Astrocyte of the spinal cord (primary cell): ENCODE results near the gene PDS5B.
A peak's percentile ranks its signal among the peaks of the same experiment; 100 is the strongest.

Experiments
- DNase-seq: peaks from one replicate; pipeline ENCODE4 v3.0.0; 2011; ENCODE audit warnings: low read depth, low spot score
- H3K4me3 ChIP-seq: 2 replicates; pipeline ENCODE4 v1.5.1; 2011; ENCODE audit warnings: low read depth, mild to moderate bottlenecking, low read length, moderate library complexity
- CTCF ChIP-seq: IDR thresholded peaks from 2 replicates; pipeline ENCODE4 v1.5.1; 2012; ENCODE audit warnings: low read depth, mild to moderate bottlenecking, low read length, inconsistent platforms
- in situ Hi-C: cut with HindIII; loops from 2 replicates; pipeline ENCODE4 v1.10.0; 2017; ENCODE audit warnings: low sequenced_read_pairs

PDS5B gene

DNA sequence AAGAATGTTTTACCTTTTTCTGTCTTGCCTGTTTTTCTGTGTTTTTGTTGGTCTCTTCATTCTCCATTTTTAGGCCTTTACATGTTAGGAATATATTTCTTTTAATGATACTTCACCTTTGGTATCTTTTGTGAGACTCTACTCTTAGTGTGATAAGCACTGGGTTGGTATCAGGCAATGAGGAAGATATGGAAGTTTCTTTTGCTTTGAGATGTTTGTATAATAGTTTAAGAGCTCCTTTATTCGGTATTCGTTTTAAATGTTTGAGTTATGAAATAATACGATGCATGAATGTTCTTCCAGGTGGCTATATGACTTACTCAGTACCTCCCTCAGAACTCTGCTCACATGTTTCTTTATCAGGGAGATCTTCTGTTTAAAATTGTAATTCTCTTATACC is 144.8 kb downstream of the PDS5B start:
- TF ChIP-seq CTCF, result no peak
- DNase-seq, result no peak
- in situ Hi-C loops, result no loop called here
- H3K4me3 ChIP-seq, result no peak overlapping the region

GRCh38 chr13:32731576-32731975 is 145.3 kb downstream of the PDS5B start:
- in situ Hi-C loops, result no loop called here
- DNase-seq, result peak; percentile 35
- TF ChIP-seq CTCF, result no peak
- H3K4me3 ChIP-seq, result no peak overlapping the region

GRCh38 chr13:32733690-32734089 is 147.4 kb downstream of the PDS5B start:
- H3K4me3 ChIP-seq, result no peak overlapping the region
- no peak for DNase-seq
- in situ Hi-C loops, result no loop called here
- no peak for TF ChIP-seq CTCF

DNA sequence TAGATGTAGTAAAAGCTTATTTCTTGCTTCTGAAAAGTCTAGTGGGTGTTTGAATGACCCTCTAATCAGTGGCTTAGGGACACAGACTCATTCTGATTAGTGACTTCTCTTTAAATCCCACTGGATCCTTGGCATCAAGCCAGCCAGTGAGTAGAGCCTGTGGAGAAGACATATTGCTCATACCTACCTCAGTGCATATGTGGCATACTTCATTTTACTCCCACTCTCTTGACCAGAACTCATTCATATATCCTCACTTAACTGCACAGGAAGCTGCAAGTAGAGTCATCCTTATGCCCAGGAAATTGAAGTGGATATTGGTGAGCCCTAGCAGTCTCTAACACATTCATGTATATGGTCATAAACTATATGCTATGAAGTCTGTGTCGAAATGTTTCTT is 148.3 kb downstream of the PDS5B start:
- DNase-seq, result peak; percentile 62
- in situ Hi-C loops, result no loop called here
- TF ChIP-seq CTCF, result no peak
- H3K4me3 ChIP-seq, result no peak overlapping the region

DNA sequence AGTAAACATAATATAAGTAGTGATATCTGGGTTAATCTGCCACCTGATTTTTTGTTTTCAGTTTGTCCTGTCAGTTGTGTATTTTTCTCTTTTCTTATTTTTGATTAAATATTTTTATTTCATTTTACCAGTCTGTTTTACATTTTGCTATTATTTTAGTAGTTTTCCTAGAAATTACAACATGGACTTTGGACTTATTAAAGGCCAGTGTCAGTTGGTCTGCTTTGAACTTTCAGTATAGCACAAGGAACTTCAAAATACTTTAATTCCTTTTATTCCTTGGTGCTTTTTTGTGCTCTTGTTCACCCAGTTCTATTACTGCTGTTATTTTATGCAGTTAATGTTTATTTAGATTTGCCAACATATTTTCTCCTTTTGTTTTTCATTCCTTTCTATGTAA is 149.6 kb downstream of the PDS5B start:
- in situ Hi-C loops, result no loop called here
- H3K4me3 ChIP-seq, result no peak overlapping the region
- DNase-seq, result no peak
- no peak for TF ChIP-seq CTCF

GRCh38 chr13:32736648-32737047 is 150.4 kb downstream of the PDS5B start:
- no peak for DNase-seq
- TF ChIP-seq CTCF, result no peak
- no peak overlapping the region for H3K4me3 ChIP-seq
- in situ Hi-C loops, result no loop called here

DNA sequence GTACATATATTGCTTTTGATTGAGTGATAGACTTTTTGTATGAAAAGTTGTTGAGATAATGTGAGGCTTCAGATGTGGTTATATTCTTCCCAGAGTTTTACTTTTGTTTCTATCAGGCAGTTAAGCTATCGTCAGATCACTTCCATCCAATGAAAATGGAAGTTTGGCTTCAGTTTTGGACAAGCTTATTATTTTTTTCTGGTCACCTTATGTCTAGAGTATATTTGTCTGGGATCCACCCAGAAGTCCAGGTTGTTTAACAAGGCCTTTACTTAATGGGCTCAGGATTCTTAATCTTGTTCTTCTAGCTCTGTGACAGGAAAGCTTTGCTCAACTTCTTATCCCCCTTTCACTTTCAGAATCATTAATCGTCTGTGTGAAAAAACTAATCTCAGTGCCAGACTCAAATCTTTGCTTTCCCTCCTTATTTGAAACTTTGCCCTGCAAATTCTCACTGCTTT is 150.9 kb downstream of the PDS5B start:
- no peak overlapping the region for H3K4me3 ChIP-seq
- DNase-seq, result peak; percentile 44
- in situ Hi-C loops, result no loop called here
- no peak for TF ChIP-seq CTCF
